HL-60 (cell line): ENCODE measurements around the gene SPON2.

Experiments used
- CTCF ChIP-seq: IDR thresholded peaks from one replicate; pipeline ENCODE4 v1.5.1; 2011; ENCODE audit warnings: low read length, control low read depth, inconsistent platforms; ENCODE audit not compliant: insufficient read depth
- GABPA ChIP-seq: IDR thresholded peaks from 2 replicates; pipeline ENCODE4 v1.6.1; 2012; ENCODE audit warnings: low read depth
- POLR2AphosphoS5 ChIP-seq: IDR thresholded peaks from 2 replicates; pipeline ENCODE4 v1.6.1; 2012; ENCODE audit warnings: low read depth
- SPI1 ChIP-seq: IDR thresholded peaks from 2 replicates; pipeline ENCODE4 v1.6.1; 2012; ENCODE audit warnings: low read depth, mild to moderate bottlenecking, borderline replicate concordance

GRCh38 chr4:1221155-1221870, 48.9 kb upstream of the SPON2 start:
- TF ChIP-seq SPI1 = no peak
- TF ChIP-seq CTCF = no peak
- no peak for TF ChIP-seq GABPA
- TF ChIP-seq POLR2AphosphoS5 = no peak
